Retina (tissue), 1 donor: ENCODE data around the gene INO80B.
A peak's percentile ranks its signal among the peaks of the same experiment; 100 is the strongest.
"Not testable (repeated sequence)": the region's sequence is repeated elsewhere in the genome, so short reads cannot be mapped to it uniquely, and the experiment has no call there.

Experiments
- DNase-seq: peaks from one replicate; pipeline ENCODE4 v3.0.0-alpha.2; 2016

Gene INO80B

DNA sequence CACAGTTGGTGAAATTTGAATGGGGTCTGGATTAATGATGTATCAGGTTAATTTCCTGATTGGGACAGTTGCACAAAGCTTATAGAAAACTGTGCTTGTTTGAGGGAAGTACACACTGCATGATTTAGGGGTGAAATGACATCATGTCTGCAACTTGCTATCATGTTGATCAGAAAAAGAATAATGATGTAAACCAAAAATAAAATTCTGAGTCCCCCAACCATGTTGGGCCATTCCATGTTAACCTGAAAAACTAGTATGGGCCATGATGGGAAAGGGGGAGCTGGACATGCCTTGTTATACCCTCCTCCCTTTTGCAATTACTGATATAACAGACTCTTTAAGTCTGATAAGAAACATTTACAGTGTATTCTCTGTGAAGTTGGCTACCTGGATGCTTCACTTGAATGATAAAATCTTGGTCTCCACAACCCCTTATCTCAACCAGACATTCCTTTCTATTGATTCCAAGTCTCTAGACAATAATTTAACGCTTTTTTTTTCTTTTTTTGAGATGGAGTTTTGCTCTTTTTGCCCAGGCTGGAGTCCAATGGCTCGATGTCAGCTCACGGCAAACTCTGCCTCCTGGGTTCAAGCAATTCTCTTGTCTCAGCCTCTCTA lies 4.2 kb upstream of the INO80B start:
- no peak for DNase-seq

GRCh38 chr2:74457129-74457548 lies 2.3 kb downstream of the INO80B start:
- peak; percentile 64 for DNase-seq

DNA sequence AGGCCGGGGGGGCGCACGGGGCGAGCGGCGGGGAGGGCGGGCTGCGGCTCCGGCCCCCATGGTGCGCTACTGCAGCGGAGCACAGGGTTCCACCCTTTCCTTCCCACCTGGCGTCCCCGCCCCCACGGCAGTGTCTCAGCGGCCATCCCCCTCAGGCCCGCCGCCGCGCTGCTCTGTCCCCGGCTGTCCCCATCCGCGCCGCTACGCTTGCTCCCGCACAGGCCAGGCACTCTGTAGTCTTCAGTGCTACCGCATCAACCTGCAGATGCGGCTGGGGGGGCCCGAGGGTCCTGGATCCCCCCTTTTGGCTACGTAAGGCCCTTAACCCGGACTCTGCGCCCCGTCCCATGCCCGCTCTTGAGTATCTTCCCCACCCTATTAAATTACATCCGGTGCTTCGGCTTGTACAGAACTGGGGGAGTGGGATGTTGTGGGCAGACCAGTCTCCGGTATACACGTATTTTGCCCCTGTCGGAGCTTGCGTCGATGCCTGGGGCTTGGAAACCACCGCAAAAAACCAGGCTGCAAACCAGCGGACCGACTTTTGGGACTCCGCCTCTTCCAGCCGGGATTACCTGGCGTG lies 2.8 kb downstream of the INO80B start:
- no peak for DNase-seq

DNA sequence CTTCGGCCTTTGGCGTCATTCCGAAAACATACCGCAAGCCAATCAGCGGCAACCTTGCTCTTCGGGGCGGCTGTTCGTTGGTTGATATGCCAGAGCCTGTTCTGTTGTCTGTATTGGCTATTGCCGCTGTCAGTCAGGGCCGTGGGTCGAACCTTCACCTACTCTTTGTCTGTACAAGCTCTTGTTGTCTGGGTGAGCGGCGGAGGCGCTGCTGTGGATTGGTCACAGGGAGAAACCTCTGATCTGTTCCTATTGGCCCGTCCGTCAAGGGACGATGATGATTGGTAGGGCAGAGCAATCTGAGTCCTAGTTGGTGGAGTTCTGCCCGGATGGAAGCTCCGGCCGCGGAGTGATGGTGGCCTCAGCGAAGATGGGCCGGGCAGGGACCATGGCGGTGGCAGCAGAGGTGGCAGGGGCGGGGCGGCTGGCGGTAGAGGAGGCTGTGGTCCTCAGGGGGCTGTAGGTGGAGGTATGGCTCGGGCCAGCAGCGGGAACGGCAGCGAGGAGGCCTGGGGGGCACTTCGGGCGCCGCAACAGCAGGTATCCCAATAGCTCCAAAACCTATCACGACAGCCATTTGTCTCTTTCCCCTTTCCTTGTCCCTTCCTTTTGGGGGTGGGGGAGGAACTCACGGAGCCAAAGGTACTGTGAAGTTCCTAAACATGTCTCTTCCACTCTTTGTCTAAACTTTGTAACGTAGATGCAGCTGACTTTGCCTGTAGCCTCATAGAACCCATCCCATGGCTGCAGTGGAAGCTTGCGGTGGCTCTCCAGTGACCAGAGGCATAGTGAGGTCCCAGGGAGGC lies 3.4 kb downstream of the INO80B start, which contains the start of gene WBP1:
Gene WBP1 (plus strand): TSS at position 307 of the 806 bp plus-strand sequence. CDS start 165 bp downstream, at position 472.
- peak; percentile 98 for DNase-seq

- DNase-seq: no peak
Measured at GRCh38 chr2:74458938-74459363, 4.1 kb downstream of the INO80B start.

GRCh38 chr2:74459503-74460118 lies 4.7 kb downstream of the INO80B start:
- DNase-seq: not testable (repeated sequence)

DNA sequence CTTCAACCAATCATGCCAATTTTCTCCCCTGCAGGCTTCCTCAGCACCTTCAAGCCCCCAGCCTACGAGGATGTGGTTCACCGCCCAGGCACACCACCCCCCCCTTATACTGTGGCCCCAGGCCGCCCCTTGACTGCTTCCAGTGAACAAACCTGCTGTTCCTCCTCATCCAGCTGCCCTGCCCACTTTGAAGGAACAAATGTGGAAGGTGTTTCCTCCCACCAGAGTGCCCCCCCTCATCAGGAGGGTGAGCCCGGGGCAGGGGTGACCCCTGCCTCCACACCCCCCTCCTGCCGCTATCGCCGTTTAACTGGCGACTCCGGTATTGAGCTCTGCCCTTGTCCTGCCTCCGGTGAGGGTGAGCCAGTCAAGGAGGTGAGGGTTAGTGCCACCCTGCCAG lies 5.3 kb downstream of the INO80B start:
- DNase-seq: not testable (repeated sequence)

GRCh38 chr2:74461187-74462053 lies 6.5 kb downstream of the INO80B start:
- no peak for DNase-seq

DNA sequence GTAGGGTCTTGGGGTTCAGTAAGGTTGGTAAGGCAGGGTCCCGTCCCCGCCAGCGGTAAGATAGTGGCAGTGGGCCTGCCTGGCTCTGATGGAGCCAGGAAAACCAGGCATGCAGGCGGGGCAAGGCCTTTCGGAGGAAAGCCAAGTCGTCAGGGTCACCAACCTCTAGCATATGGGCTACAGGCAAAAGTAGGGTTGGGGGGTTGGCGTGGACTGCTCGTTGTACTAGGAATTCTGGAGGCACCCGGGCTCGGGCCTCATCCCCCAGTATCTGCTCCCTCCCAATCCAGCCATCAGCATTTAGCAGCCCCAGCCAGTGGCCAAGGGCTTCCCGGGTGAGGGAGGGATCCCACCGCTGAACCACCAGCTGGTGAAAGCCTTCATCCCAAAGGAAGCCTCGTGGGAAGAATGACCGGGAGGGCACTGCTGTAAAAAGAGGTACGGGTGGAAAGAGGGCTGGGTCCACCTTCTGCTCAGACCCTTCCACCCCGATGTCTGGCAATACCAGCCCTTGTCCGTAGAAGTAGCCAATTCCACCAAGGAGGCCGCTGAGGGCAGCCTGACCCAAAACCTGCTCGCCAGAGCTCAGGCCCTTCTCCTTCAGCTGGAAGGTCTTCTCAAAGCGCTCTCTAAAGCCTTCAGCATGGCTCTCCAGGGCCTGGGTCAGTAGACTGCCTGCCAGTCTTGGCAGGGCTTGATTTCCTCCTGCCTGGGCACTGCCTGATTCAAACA lies 7.3 kb downstream of the INO80B start:
- DNase-seq: no peak

DNA sequence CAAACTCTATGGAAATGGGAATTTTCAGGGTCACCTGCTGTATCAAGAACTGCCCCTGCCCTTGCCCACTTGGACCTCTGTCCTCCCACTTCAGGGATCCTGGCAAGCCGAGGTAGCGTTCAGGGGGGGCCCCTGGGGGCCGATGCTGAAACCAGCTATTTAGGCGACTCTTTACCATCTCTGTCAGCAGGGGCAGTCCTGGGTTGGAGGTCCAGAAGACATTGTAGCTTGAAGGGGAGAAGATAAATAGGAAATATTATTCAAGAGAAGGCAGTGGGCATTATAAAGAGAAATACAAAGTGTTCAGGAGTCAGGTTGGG lies 7.9 kb downstream of the INO80B start:
- DNase-seq: no peak

DNA sequence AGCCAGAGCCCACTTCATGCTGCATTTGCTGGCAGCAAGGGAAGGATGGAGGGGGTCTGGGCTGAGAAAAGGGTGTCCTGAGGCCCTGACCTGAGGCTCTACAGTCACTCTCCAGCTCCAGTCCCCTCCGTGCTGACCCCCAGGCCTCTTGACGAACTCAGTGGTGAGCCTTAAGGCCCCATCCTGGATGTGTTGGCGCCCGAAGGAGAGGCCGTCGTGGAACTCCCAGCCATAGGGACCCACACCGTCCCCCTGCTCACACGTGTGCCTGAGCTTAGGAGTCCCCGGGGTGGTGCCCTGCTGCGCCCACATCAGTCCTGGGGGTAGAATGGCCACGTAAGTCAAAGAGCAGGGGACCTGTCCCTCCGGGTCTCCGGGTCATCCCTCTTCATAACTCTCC lies 9.5 kb downstream of the INO80B start:
- peak; percentile 40 for DNase-seq

DNA sequence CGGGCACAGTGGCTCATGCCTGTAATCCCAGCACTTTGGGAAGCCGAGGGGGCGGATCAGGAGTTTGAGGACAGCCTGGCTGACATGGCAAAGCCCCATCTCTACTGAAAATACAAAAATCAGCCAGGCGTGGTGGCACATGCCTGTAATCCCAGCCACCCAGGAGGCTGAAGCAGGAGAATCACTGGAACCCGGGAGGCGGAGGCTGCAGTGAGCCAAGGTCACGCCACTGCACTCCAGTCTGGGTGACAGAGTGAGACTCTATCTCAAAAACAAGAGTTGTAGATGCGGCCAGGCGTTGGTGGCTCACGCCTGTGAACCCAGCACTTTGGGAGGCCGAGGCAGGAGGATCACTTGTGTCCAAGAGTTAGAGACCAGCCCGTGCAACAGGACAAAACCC lies 15.9 kb downstream of the INO80B start:
- DNase-seq: not testable (repeated sequence)

GRCh38 chr2:74471332-74472065 lies 16.6 kb downstream of the INO80B start:
- DNase-seq: peak; percentile 29

DNA sequence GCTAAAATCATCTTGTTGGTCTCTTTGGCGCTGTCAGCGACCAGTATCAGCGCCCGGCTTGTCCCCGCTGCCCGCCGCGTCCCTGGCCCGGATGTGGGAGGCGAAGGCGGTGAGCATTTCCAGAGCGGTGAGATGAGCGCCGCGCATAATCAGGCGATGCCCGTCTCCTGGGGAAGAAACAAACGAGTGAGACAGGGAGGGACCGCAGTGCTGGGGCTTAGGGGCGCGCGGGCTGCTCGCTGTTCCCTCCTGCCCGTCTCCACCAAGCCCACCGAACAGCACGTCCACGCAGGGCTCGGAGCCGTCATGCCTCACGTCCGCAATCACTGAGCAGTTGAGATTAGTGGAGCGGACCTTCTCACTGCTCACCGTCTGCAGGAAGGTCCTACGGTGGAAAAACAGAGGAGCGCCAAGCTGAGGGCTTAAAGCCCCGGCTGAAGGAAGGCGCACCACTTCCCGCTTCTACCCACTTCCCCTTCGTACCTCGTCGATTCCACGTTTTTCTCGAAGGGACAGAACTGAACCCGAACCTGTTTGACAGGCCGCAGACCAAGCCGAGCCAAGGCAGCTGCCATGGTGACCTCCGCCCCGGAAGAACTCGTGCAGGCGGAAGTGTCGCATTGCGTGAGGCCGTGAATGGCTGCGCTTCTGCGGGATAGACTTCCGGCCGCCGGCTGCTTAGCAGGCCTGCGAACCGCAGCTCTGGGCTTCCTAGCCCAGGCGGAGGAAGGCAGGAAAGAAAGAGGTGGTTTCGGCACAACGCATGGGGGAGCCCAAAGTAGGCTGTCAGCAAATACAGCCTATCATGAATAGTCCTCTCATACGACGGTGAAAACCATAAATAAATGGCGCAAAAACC lies 17.4 kb downstream of the INO80B start, which contains the start of gene MRPL53:
Gene MRPL53 (minus strand): TSS at position 595 of the 859 bp plus-strand sequence. CDS start 20 bp downstream, at position 575.
- DNase-seq: peak; percentile 96

DNA sequence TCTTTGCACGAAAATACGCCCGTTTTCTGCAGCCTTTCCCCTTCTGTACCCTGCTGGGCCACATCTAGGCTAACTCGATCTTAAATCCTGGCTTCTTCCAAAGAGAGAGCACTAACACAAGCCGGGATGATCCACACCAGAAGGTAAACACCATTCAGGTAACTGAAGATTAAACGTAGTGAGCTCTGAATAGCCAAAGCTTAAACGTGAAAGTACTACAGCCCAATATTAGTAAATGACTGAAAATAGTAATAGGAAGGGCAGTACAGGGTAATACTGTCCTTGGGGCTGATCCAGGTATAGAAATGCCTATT lies 18.0 kb downstream of the INO80B start:
- DNase-seq: no peak

DNA sequence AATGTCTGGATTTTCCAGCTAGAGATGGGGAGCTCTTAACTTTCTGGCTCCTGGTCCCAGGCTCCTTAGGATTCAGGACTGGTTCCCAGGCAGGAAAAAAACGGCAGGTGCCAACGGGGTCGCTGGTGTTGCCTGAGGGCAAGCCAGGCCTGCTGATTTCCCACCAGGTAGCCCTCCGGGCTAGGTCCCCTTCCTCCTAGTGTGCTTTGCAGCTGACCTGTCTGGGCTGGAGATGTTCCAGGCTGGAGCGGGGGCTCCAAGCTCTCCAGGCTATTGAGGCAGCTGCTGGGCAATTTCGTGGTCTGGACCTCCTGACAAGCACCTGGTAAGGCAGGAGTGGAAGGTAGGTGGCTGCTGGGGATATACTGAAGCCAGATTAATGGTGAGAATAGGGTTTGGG lies 19.6 kb downstream of the INO80B start:
- no peak for DNase-seq

DNA sequence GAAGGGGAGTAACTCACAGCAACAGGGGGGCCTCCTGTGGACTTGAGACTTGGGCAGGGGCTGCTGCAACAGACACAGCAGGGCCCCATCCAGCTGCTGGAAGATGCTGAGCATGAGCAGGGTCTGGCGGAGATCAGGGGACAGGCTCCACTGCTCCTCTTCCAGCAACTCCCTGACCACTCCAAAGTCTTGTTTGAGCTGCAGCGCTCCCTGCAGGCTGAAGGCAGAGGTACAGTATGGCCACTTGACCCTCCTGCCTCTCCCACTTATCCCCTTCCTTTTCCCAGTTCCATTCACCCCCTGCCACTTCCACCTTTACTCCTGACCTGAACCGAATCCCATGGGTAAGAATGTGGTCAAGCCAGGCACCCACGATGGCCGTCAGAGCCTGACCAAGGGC lies 20.0 kb downstream of the INO80B start:
- no peak for DNase-seq

DNA sequence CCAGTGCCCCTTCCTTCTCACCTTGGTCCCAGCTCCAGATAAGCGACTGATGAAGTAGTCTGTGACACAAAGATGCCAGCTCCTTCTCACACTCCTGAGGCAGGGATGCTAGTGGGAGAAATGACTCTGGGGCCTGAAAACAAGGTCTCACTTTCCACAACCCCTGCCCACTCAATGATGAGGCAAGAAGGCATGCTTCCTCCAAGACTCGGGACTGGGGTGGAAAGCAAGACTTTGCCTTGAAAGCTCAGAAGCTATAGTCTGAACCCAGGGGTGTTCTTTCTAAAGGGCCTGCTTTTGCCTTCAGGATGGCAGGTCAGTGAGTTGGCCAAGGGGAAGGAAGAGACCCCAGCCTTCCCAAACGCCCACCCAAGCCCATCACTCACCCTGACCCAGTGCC lies 26.5 kb downstream of the INO80B start:
- DNase-seq: no peak

DNA sequence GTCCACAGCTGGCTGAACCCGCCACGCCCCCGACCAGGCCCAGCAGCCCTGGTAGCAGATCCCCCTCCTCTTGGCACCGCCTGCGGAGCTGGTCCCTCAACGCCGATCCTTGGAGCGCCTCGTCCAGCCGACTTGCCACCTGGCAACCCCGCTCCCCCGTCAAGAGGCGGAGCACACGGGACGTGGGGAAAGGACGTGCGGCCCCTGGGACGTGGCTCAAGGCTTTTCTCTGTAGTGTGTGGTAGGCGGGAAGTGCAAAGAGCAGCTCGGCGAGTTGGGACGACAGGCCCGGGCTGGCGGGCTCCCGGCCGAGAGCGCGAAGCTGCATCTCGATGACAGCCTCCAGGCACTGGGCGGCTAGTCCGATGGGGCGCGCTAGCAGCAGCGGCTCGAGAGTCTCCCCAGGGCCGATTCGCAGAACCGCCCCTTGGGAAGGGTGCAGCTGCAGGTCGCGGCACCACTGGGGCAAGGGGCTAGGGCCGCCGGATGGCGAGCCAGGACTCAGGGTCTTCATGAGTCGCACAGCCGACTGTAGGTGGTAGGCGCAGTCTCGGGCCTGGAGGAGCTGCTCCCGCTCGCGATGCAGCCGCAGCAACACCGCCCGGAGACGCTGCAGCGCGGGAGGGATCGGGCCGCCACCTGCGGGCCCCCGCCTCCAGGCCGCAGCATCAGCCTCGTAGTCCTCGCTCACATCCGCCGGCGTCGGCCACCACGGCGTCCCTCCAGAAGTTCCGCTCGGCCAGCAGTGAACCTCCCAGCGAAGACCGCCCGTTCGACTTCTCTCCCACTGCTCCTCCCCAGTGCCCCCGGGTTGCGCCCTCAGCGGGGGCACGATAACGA lies 27.3 kb downstream of the INO80B start:
- peak; percentile 27 for DNase-seq
